ENCODE data around the gene DAAM1. TPM values are rescaled to one million over a fixed set of nuclear protein-coding genes. Genes with fewer than 3 reads are reported as not detected.

DAAM1 gene
- total RNA-seq, 2 donors from 2014 or later, result 61.4 to 67.0 TPM

DNA sequence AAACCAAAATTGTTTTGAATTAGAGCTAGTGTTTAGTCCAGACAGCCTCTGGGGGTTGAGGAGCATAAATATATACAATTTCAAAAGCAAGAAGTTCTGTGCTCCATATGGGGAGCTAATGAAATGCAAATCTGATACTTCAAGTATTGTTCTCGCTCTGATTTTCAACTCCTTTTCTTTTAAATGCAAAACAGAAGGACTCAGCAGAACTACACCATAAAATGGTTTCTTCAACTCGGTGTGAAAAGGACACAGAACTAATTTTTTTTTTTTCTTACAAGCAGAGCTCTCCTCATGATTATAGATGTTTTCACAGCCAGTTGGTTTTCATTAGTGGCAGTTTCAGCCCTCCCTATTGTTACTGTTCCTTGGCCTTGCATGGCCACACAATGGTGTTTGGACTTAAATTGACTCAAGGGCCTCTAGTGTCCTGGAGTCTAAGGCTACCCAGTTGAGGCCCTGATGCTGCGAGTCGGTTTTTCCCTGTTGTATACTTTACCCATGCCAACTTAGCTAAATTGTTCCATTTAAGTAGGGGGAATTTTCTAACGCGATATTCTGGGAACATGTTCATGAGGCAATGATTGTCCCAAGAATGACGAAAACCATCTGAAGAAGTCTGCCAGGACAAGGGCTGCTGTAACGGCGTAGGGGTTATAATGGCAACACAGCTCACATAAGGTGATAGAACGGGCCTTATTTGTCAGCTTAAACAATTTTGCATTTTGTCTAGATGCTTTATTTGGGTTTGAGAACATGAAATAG, 156.4 kb downstream of the DAAM1 start:
- peak overlapping the region; percentile 66 to 87 for H3K27ac ChIP-seq
- no peaks in the 10 kb centered on the region for H3K9me3 ChIP-seq
- no peak overlapping the region for H3K4me3 ChIP-seq
- H3K27me3 ChIP-seq, result no peaks in the 10 kb centered on the region
- TF ChIP-seq, protein P1, sequence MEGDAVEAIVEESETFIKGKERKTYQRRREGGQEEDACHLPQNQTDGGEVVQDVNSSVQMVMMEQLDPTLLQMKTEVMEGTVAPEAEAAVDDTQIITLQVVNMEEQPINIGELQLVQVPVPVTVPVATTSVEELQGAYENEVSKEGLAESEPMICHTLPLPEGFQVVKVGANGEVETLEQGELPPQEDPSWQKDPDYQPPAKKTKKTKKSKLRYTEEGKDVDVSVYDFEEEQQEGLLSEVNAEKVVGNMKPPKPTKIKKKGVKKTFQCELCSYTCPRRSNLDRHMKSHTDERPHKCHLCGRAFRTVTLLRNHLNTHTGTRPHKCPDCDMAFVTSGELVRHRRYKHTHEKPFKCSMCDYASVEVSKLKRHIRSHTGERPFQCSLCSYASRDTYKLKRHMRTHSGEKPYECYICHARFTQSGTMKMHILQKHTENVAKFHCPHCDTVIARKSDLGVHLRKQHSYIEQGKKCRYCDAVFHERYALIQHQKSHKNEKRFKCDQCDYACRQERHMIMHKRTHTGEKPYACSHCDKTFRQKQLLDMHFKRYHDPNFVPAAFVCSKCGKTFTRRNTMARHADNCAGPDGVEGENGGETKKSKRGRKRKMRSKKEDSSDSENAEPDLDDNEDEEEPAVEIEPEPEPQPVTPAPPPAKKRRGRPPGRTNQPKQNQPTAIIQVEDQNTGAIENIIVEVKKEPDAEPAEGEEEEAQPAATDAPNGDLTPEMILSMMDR (IDR thresholded peaks at IDR 0.05), result no peak
- peaks cover 0 to 80% of the 10 kb centered on the region in 2 donors for H3K4me1 ChIP-seq
- peaks cover 28% of the 10 kb centered on the region for H3K36me3 ChIP-seq
- DNase-seq (ENCODE audit: low spot score), result no peak

DNA sequence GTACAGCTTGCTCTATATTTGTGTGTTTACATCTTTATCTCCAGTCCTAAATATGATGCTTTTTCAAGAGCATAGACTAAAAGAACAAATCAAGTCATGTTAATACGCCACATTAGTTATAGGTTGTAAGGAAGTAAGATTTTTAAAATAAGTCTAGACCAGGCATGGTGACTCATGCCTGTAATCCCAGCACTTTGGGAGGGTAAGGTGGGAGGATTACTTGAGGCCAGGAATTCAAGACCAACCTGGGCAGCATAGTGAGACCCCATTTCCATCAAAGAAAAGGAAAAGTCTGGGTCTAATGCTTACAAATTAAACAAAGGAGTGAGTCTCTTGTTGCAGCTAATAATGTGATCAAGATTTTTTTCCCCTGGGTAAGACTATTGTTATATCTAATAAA, 157.9 kb downstream of the DAAM1 start:
- Histone ChIP-seq H3K27ac (peak overlapping the region; percentile 57 to 87), H3K36me3 (peaks cover 24% of the 10 kb centered on the region), H3K27me3 (no peaks in the 10 kb centered on the region), H3K4me3 (no peak overlapping the region), H3K9me3 (no peaks in the 10 kb centered on the region), H3K4me1 (peaks cover 0 to 76% of the 10 kb centered on the region in 2 donors)
- TF ChIP-seq, protein P1 (IDR thresholded peaks at IDR 0.05), result no peak
- DNase-seq (ENCODE audit: low spot score), result no peak

DNA sequence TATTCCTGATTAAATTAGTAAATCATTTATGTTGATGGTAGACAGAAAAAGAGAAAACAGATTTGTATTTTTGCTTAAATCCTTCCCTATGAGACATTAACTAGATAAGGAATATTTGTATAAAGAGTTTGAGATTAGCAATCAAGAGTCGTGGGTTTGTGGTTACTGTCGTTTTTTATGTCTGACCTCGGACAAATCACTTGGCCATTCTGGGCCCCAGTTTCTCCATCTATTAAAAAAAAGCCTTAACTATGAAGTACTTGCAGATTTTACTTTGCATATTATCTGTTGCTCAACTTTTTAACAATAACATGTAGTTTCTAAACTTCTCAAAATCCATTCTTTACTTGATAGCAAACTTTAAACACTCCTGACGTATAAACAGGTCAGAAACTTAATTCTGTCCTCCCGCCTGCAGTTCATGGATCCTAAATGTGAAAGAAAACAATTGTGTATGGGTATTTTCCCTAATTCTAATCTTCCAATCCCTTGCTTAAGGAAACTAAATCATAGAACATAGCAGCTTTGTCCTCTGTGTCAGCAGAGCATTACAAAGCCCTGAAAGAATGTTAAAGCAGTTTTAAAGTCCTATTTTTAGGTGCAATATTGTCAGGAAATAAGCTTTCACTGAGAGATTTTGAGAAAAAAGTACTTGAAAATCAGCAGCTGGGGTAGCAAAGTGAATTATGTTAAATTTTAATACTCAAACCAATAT, 158.5 kb downstream of the DAAM1 start:
- TF ChIP-seq, protein P1 (IDR thresholded peaks at IDR 0.05), result no peak
- no peaks in the 10 kb centered on the region for H3K27me3 ChIP-seq
- peak overlapping the region; percentile 57 to 87 for H3K27ac ChIP-seq
- H3K4me3 ChIP-seq, result no peak overlapping the region
- no peak for DNase-seq (ENCODE audit: low spot score)
- H3K36me3 ChIP-seq, result peaks cover 24% of the 10 kb centered on the region
- H3K9me3 ChIP-seq, result no peaks in the 10 kb centered on the region
- peaks cover 0 to 72% of the 10 kb centered on the region in 2 donors for H3K4me1 ChIP-seq

DNA sequence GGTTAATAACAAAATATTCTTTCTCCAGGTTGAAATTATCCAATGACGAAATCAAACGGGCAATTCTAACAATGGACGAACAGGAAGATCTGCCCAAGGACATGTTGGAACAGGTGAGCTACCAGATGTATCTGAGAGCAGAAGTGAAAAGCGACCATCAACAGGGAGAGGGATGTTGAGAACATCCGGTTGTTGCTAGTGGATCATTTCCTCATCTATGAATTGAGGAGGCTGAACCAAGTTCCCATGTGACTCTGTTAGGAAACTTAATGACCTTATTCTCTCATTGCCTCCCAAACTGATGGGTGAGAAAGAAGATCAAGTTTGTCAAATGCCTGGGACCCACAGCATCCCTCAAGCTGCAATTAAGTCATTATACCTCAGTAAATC, 159.0 kb downstream of the DAAM1 start:
- no peaks in the 10 kb centered on the region for H3K9me3 ChIP-seq
- TF ChIP-seq, protein P1 (IDR thresholded peaks at IDR 0.05), result no peak
- no peak overlapping the region for H3K4me3 ChIP-seq
- H3K4me1 ChIP-seq, result peaks cover 0 to 70% of the 10 kb centered on the region in 2 donors
- no peaks in the 10 kb centered on the region for H3K27me3 ChIP-seq
- no peak for DNase-seq (ENCODE audit: low spot score)
- H3K36me3 ChIP-seq, result peaks cover 24% of the 10 kb centered on the region
- H3K27ac ChIP-seq, result peak overlapping the region; percentile 57 to 87

DNA sequence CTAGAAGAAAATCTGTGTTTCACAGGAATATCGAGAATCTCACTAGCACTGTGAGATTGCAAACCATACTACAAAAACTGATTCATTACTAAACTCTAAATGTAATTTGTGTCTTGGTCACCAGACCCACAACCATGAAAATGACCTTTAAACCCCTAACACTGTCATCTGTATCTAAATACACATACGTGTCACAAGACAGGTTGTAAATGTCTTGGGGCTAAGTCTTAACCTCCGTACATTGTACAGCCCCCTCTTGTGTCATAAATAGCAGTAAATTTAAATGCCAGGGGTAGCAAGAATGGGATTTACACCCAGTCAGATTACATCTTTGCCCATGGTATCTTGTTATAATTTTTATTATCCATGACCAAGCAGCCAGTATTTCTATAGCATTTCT, 159.4 kb downstream of the DAAM1 start:
- peak overlapping the region; percentile 57 to 87 for H3K27ac ChIP-seq
- TF ChIP-seq, protein P1 (IDR thresholded peaks at IDR 0.05), result no peak
- peaks cover 0 to 67% of the 10 kb centered on the region in 2 donors for H3K4me1 ChIP-seq
- H3K9me3 ChIP-seq, result no peaks in the 10 kb centered on the region
- H3K36me3 ChIP-seq, result peaks cover 28% of the 10 kb centered on the region
- DNase-seq (ENCODE audit: low spot score), result no peak
- no peak overlapping the region for H3K4me3 ChIP-seq
- no peaks in the 10 kb centered on the region for H3K27me3 ChIP-seq

Measured in right atrium auricular region (tissue), 2 donors.